GM21723 (cell line): Measurements from ENCODE around the gene NAP1L4.
"Not testable (repeated sequence)": the region's sequence is repeated elsewhere in the genome, so short reads cannot be mapped to it uniquely, and the experiment has no call there.

Experiments used
- ATAC-seq: cut with Tn5 transposase; IDR thresholded peaks from one replicate; pipeline ENCODE4 v1.9.1; 2021; ENCODE audit warnings: mild to moderate bottlenecking, moderate library complexity; ENCODE audit not compliant: unreplicated experiment

NAP1L4 gene

DNA sequence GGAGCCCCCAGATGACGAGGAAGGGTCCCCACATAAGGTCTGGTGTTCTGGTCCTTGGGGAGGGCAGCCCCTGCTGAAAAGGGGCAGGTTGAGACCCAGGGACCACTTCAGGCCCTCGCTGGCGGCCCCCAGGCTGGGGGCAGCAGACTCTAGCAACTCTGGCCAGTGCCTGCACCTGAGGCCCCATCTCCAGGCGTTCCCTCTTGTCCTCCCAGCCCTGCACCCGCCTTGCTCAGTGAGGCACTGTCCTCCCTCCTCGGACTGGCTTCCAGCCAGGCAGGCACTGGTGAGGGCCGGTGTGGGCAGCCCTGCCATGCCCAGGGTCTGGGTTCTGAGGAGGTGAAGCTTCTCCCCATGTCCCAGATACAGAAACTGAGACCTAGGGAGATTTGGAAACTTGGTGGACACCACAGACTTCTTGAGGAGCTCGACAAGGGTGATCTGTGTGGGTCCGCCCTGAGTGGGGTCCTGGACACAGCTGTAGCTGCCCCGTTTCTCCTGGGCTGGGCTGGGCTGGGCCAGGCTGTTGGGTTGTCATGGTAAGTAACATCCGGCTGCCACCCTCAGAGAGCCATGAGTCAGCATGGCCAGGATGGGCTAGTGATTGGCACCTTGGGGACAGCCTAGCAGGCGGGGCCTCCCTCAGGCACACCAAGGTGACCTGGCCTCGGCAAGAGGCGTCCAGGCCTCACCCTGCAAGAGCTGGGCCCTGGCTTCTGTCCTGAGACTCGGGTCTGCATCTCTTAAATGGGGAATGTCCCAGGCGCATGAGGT is 51.8 kb downstream of the NAP1L4 start:
- ATAC-seq: no peak

DNA sequence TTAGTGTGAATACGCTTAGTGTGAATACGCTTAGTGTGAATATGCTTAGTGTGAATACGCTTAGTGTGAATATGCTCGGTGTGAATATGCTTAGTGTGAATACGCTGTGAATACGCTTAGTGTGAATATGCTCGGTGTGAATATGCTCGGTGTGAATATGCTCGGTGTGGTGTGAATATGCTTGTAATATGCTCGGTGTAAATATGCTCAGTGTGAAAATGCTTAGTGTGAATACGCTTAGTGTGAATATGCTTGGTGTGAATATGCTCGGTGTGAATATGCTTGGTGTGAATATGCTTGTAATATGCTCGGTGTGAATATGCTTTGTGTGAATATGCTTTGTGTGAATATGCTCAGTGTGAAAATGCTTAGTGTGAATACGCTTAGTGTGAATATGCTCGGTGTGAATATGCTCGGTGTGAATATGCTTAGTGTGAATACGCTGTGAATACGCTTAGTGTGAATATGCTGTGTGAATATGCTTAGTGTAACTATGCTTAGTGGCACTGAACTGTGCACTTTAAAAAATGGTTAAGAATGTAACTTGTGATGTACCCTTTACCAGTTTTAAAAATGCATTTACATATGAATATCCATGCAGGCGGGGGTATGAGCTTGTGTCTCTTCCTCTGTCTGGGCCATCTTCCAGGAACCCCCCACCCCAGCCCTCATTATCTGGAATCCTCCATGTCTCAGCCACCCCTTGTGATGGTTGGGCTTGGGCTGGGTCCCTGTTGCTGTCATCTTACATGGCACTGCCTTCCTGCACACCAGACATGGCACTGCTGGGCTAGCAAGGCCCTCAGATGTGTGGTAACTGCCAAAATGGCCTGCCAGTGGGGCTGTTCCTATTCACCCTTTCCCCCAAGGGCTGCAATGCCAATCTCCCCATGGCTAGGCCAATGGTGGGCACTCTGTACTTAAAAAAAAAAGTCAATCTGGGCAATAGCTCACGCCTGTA is 53.4 kb downstream of the NAP1L4 start:
- ATAC-seq: not testable (repeated sequence)

- ATAC-seq: not testable (repeated sequence)
Observed at GRCh38 chr11:2937641-2938457, 54.3 kb downstream of the NAP1L4 start.

DNA sequence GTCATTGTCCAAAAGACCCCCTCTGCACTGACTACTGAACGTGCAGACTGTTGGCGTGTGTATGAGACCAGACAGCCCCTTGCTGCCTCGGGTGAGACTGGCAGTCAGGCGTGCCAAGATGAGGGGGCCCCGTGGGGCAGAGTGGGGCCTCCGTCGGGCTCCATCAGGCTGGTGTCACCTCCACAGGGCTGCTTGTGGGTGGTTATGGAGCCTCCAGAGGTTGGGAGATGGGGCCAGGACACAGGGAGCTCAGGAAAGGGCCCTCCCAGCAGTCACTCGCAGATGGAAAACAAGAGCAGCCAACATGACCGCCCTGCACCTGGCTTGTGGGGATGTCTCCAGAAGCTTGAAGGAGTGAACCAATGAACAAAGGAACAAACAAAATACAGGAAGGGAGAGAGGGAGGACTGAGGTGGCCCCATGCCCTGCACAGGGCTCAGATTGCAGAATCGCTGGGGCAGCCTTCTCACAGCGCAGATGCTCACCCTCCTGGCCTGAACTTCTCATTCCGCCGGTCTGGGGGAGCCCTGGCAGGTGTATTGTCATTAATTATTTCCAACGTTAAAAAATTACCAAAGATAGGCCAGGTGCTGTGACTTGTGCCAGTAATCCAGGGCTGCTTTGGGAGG is 57.4 kb downstream of the NAP1L4 start:
- ATAC-seq: no peak

GRCh38 chr11:2934021-2934550 is 58.0 kb downstream of the NAP1L4 start:
- ATAC-seq: no peak

DNA sequence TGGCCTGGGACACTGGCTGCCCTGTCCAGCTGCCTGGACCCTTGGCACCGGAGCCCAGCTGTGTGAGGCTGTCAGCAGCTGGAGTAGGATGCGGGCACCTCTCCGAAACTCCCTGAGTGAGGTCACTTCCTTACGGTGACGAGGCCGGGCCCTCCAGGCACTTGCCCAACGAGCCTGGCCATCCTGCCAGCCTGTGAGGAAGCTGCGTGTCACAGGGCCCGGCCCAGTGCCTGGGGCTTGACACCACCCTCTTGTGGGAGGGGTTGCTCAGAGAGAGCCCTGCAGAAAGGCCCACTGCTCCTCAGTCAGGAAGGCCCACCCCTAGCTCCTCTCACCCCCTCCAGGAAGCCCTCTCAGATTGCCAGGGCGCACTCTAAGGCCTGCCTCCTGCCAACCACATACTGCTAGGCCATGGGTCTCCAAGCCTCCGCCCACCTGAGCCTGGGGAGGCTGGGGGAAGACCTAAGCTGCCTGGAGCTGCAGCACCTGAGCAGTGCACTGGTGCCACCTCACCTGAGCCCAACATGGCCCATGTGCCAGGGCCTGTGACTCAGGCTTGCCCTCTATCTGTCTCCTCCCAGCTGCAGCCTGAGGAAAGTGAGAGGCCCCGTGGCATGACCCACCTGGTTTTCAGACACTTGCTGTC is 58.6 kb downstream of the NAP1L4 start:
- ATAC-seq: no peak

DNA sequence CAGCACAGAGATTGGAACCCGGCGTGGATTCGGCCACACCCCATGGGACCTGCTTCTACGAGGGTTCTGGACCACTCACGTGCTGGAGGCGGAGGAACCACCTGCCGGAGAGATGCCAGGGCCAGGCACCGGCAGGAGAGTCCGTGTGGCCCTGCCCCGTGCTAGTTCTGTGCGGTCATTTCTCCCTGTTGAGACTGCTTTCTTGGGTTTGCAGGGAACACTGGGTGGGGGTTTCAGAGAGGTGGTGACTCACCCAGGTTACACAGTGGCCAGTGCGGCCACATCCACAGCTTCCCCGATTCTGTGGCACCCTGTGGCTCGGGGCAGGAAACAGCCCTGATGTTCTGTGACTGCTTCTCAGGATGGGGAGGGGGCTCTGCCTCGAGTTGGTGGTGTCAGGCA is 59.3 kb downstream of the NAP1L4 start:
- ATAC-seq: no peak

- ATAC-seq: no peak
Observed at GRCh38 chr11:2931771-2932738, 60.1 kb downstream of the NAP1L4 start.

DNA sequence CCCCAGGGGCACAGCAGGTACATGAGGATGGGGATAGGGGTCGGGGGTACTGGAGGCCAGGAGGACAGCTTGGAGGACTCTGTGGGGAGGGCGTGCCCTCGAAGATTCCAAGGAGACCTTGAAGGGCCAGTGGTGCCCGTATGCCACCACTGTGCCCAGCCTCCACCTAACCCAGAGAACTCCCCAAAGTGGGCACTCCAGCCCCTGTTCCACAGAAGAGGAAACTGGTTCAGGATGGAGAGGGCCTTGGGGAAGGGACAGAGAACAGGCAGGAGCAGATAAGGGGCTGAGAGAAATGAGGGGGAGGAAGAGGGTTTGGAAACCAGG is 60.7 kb downstream of the NAP1L4 start:
- ATAC-seq: no peak

- ATAC-seq: no peak
Observed at GRCh38 chr11:2930704-2931419, 61.3 kb downstream of the NAP1L4 start.

DNA sequence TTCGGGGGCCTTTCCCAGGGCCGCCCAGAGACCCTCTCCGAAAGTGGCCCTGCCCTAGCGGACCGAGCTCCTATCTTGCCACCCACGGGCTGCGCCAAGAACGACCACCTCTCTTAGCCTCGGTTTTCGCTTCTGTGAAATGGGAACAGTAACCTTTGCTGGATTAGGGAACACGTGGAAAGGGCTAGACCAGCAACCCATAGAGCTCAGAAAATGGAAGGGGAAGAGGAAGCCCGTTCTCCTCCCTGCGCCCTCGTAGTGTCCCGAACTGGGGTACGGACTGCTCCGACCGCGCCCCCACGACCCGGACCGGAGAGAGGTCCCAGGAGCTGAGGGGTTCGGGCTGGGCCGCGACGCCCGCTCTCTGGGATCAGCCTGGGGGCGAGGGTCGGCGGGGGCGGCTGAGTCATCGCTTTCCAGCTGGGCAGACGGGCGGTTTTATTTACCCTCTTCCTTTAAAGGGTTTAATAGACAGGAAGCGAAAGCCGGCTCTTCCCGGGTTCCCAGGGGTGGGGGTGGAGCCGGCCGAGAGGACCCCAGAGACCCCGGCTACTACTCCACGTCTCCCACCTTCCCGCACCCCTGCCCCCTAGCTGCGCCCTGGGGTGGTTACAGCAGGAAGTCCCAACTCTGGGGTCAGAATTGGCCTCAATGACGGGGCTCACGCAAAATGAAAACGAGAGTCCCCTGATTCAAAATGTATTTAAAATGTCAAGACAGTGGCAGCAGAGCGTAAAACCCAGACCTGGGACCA is 62.0 kb downstream of the NAP1L4 start:
- ATAC-seq: no peak

DNA sequence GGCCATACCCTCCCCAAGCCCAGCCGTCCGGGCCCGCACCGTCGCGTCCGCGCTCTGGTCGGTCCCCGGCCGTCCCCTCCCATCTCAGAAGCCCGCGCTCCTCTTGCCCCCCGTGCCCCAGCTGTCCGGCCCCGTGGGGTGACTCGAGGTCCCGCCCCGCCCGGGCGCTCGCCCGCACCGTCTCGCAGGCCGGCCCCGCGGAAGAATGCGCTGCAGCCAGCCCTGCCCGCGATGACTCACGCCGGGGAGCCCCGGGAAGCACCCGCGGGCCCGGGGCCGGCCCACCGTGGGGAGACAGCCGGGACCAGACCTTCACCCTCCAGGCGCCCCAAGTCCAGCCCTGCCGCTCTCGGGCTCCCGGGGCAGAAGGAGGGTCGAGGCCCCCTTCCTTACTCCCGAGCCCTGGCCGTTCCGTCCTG is 62.6 kb downstream of the NAP1L4 start:
- no peak for ATAC-seq

DNA sequence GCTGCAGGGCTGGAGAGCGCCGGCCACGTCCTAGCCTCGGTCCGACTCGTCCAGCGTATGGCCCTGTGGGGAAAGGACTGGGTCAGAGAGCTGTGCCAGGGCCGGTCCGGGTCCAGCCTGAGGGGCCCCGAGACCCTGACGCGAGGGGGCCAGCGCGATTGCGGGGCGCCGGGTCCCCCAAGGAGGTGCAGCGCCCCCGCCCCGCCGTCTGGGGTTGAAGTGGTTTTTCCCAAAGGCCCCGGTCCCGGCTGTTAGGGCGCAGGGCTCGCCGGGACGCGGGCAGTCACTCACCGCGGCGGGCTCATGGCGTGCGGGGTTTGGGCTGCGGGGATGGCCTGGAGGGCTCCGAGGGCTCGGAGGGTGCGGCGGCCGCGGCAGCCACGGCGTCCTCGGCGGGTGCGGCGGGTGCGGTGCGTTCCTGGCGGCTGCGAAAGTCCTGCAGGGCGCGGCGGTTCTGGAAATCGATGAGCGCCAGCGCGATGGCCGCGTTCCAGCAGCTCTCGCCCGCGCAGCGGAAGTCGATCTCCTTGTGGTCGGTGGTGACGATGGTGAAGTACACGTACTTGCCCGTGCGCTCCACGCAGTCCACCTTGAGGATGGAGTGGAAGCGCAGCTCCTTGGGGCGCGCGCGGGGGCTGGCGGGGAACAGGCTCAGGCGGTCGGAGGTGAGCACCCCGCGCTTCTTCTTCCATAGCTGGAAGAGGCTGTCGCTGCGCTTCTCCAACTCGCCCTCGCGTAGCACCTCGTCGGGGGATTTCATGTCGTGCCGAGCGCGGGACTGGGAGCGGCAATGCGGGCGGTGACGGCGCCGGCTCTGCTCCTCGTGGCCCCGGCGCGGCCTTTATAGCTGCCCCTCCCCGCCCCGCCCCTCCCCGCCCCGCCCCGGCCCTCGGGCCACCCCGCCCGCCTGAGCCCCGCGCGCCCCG is 63.3 kb downstream of the NAP1L4 start, which contains the start of gene PHLDA2:
Gene PHLDA2 (minus strand): TSS at position 816 of the 926 bp plus-strand sequence. CDS start 56 bp downstream, at position 760.
- no peak for ATAC-seq

- no peak for ATAC-seq
Observed at GRCh38 chr11:2927851-2928604, 64.1 kb downstream of the NAP1L4 start.

DNA sequence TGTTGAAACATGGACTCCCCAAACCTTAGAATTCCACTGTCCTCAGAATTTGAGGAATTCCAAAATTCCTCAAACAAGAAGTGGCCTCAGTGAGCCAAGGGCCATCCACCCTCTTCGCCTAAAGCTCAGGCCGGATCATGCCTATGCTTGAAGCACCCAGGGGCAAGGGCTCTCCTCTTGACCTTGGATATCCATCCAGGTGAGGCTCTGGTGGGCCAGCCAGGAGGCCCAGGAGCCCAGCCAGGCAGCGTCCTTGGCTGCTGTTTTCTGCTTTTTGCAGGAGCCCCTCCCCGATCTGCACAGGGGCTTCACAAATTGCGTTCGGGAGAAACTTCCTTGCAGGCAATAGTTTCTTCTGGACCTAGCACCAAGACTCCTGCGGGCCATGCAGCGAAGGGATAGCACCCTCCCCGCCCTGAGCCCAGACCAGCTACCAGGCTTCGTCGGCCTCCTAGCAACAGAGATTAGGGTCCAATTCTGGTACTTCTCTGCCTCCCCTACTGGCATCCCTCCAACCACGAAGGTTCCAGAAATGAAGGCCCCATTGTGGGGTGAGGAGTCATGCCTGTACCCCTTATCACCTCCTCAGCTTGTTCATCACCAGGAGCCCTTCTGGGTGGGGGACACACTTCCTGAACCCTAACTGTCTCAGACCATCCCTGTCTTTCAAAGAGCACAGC is 64.9 kb downstream of the NAP1L4 start:
- ATAC-seq: no peak
